Measurements from ENCODE around the gene PLXNB3. TPM values are rescaled to one million over a fixed set of nuclear protein-coding genes. Genes with fewer than 3 reads are reported as not detected.

PLXNB3 gene
- total RNA-seq, 1 experiment from 2014 or later, result 14.3 TPM

DNA sequence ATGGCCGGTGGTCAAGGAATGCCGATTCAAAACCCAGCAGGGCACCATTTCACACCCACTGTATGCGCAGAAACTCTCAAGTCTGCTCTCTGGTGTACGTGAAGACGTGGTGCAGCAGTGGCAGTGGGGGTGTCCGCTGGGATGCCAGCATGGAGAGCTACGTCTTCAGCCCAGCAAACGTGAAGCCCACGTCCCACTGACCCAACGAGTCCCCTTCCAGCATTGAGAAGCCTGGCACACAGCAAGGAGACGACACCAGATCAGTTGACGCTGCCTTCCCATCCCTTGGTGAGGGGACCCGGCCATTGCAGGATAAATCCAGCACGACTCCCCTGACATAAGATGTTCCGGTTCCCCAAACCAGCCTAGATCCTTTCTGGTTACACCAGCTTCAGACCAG lies 2.2 kb upstream of the PLXNB3 start:
- TF ChIP-seq SIN3A (IDR thresholded peaks at IDR 0.05; ENCODE audit: borderline replicate concordance, insufficient read depth, low read depth, low read length), result no peak
- TF ChIP-seq, protein P1, sequence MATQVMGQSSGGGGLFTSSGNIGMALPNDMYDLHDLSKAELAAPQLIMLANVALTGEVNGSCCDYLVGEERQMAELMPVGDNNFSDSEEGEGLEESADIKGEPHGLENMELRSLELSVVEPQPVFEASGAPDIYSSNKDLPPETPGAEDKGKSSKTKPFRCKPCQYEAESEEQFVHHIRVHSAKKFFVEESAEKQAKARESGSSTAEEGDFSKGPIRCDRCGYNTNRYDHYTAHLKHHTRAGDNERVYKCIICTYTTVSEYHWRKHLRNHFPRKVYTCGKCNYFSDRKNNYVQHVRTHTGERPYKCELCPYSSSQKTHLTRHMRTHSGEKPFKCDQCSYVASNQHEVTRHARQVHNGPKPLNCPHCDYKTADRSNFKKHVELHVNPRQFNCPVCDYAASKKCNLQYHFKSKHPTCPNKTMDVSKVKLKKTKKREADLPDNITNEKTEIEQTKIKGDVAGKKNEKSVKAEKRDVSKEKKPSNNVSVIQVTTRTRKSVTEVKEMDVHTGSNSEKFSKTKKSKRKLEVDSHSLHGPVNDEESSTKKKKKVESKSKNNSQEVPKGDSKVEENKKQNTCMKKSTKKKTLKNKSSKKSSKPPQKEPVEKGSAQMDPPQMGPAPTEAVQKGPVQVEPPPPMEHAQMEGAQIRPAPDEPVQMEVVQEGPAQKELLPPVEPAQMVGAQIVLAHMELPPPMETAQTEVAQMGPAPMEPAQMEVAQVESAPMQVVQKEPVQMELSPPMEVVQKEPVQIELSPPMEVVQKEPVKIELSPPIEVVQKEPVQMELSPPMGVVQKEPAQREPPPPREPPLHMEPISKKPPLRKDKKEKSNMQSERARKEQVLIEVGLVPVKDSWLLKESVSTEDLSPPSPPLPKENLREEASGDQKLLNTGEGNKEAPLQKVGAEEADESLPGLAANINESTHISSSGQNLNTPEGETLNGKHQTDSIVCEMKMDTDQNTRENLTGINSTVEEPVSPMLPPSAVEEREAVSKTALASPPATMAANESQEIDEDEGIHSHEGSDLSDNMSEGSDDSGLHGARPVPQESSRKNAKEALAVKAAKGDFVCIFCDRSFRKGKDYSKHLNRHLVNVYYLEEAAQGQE (IDR thresholded peaks at IDR 0.05; ENCODE audit: insufficient read depth in 1 of 2, low read depth in 2 of 2, low read length in 1 of 2), result no peak
- ChIA-PET CTCF (no interaction called here), POLR2A (no interaction called here)
- DNase-seq (ENCODE audit: low read depth, low spot score) (no peak), ATAC-seq (no peak)
- Histone ChIP-seq H3K27ac (ENCODE audit: low read length) (no peak overlapping the region), H3K4me3 (ENCODE audit: low read depth in 2 of 2, low read length in 2 of 2) (no peak overlapping the region), H3K4me1 (ENCODE audit: control insufficient read depth, insufficient read depth, low read length) (peaks cover 25% of the 10 kb centered on the region), H3K9me3 (ENCODE audit: control insufficient read depth, insufficient read depth, low read depth, low read length) (no peaks in the 10 kb centered on the region), H3K27me3 (ENCODE audit: control insufficient read depth, insufficient read depth, low read length) (no peaks in the 10 kb centered on the region), H3K36me3 (ENCODE audit: control insufficient read depth, insufficient read depth, low read length) (no peaks in the 10 kb centered on the region)
- in situ Hi-C loops (cut with HindIII; ENCODE audit: low pct_unique_long_range_greater_than_20kb, low sequenced_read_pairs), result no loop called here
- intact Hi-C loops (cut with micrococcal nuclease; ENCODE audit: unreplicated experiment), result loop anchor here (10.0 kb wide), 2 partner anchors 123 to 163 kb away; partner anchors contain the start of genes ARHGAP4 and L1CAM
- no TSS peak for BruUV-seq (replicated peaks)

DNA sequence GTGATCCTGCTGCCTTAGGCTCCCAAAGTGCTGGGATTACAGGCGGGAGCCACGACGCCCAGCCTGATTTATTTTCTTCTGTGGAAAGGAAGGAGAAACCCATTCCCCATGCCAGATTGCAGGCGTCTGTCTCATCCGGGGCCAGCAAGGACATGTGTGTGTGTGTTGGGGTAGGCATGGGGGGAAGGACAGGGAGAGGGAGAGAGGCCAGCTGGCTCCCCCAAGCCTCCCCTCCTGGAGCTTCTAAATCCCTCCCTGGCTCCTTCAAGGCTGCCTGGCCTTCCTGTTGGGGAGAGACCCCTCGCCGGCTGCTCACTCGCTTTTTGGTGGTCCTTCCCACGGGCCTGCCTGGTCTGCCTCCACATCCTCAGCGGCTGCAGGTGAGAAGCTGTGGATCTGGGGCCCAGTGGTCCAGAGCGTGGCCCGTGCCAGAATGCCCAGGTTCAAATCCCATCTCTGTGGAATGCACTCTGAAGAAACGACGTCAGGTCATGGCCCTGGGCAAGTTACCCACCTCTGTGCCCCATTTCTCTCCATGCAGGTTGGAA lies 1.3 kb upstream of the PLXNB3 start:
- DNase-seq (ENCODE audit: low read depth, low spot score) (no peak), ATAC-seq (no peak)
- ChIA-PET CTCF (no interaction called here), POLR2A (no interaction called here)
- Histone ChIP-seq H3K9me3 (ENCODE audit: control insufficient read depth, insufficient read depth, low read depth, low read length) (no peaks in the 10 kb centered on the region), H3K27ac (ENCODE audit: low read length) (no peak overlapping the region), H3K4me1 (ENCODE audit: control insufficient read depth, insufficient read depth, low read length) (peaks cover 25% of the 10 kb centered on the region), H3K36me3 (ENCODE audit: control insufficient read depth, insufficient read depth, low read length) (no peaks in the 10 kb centered on the region), H3K27me3 (ENCODE audit: control insufficient read depth, insufficient read depth, low read length) (no peaks in the 10 kb centered on the region), H3K4me3 (ENCODE audit: low read depth in 2 of 2, low read length in 2 of 2) (no peak overlapping the region)
- TF ChIP-seq, protein P1 (IDR thresholded peaks at IDR 0.05; ENCODE audit: insufficient read depth in 1 of 2, low read depth in 2 of 2, low read length in 1 of 2), result no peak
- TF ChIP-seq SIN3A (IDR thresholded peaks at IDR 0.05; ENCODE audit: borderline replicate concordance, insufficient read depth, low read depth, low read length) (no peak), TCF7L2 (IDR thresholded peaks at IDR 0.05; ENCODE audit: low read depth, low read length) (no peak), POLR2AphosphoS5 (IDR thresholded peaks at IDR 0.05; ENCODE audit: low read depth, low read length) (no peak)
- TF ChIP-seq, protein P2, sequence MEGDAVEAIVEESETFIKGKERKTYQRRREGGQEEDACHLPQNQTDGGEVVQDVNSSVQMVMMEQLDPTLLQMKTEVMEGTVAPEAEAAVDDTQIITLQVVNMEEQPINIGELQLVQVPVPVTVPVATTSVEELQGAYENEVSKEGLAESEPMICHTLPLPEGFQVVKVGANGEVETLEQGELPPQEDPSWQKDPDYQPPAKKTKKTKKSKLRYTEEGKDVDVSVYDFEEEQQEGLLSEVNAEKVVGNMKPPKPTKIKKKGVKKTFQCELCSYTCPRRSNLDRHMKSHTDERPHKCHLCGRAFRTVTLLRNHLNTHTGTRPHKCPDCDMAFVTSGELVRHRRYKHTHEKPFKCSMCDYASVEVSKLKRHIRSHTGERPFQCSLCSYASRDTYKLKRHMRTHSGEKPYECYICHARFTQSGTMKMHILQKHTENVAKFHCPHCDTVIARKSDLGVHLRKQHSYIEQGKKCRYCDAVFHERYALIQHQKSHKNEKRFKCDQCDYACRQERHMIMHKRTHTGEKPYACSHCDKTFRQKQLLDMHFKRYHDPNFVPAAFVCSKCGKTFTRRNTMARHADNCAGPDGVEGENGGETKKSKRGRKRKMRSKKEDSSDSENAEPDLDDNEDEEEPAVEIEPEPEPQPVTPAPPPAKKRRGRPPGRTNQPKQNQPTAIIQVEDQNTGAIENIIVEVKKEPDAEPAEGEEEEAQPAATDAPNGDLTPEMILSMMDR (IDR thresholded peaks at IDR 0.05), result no peak
- BruUV-seq (replicated peaks), result no TSS peak
- in situ Hi-C loops (cut with HindIII; ENCODE audit: low pct_unique_long_range_greater_than_20kb, low sequenced_read_pairs) (no loop called here), intact Hi-C loops (cut with micrococcal nuclease; ENCODE audit: unreplicated experiment) (loop anchor here (10.0 kb wide), 2 partner anchors 122 to 162 kb away; partner anchors contain the start of genes ARHGAP4 and L1CAM)
